Measurements from ENCODE around the gene MLLT10. TPM values are rescaled to one million over a fixed set of nuclear protein-coding genes. Genes with fewer than 3 reads are reported as not detected.

The MLLT10 gene
- total RNA-seq, 1 donor: 36.1 TPM

DNA sequence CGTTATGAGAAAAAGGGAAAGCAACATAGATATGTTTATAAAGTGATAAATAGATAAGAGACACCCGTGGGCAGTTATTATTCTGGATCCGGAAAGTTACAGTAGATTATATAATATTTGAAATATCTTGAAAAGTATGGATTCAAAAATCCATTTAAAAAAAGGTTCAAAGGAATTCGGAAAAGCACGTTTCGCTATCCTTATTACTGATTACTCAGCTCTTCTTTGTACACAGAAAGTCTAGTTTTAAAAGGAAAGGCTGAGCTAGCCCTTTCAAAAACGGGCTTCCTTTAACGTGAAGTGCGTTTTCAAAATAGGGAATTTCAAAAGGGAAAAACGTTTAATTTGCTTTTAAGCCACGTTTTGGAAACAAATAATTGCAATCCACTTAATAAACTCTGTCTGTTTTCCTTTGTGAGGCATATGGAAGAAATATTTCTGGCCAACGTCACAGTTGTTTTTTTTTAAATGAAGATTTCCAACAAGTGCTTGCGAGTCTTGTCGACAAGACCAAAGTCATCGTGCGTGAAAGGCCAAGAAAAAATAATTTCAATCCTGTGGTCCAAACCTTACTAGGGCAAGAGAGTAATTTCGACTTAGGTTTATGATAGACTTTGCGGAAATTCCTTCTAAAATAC is 6.3 kb upstream of the MLLT10 start:
- peak; percentile 62 for DNase-seq (ENCODE audit: low read depth)
- peak overlapping the region; percentile 71 for H3K4me3 ChIP-seq (ENCODE audit: low read depth, low read length)
- TF ChIP-seq, protein P1, sequence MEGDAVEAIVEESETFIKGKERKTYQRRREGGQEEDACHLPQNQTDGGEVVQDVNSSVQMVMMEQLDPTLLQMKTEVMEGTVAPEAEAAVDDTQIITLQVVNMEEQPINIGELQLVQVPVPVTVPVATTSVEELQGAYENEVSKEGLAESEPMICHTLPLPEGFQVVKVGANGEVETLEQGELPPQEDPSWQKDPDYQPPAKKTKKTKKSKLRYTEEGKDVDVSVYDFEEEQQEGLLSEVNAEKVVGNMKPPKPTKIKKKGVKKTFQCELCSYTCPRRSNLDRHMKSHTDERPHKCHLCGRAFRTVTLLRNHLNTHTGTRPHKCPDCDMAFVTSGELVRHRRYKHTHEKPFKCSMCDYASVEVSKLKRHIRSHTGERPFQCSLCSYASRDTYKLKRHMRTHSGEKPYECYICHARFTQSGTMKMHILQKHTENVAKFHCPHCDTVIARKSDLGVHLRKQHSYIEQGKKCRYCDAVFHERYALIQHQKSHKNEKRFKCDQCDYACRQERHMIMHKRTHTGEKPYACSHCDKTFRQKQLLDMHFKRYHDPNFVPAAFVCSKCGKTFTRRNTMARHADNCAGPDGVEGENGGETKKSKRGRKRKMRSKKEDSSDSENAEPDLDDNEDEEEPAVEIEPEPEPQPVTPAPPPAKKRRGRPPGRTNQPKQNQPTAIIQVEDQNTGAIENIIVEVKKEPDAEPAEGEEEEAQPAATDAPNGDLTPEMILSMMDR (IDR thresholded peaks at IDR 0.05; ENCODE audit: insufficient read depth, low read length): no peak

DNA sequence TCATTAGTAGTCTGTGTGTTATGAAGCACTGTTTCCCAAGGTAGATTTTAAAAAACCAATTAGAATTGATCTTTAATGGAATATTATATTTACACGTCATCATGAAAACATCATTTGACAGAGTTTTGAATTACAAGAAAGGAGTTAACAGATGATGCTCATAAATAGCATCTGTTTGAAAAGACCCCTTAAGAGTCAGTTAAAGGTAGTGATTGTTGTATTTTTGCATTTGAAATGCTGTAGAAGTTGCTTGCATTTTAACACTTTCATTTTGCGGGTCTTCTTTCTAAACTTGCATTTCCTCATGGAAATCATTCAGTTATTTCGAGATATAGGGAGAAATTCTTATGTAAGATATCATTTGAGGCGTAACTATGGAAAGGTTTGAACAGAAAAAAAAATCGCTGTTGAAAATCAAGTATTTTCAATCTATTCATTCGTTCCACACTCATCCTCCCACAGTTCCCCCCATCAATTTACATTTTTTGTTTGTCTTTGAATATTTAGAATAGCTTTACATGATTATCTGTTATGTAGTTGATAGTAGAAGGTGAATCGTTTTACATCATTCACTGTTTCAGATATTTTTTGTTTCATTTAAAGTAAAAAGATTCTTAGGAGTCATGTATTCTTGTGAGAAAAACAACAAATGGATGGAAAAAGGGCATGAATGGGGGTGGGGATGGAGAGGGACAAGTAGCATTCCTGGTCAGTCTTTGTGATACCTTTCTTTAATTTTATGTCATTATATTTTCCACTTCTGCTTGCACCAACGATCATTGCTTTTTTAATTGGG is 5.6 kb upstream of the MLLT10 start:
- H3K4me3 ChIP-seq (ENCODE audit: low read depth, low read length): no peak overlapping the region
- no peak for DNase-seq (ENCODE audit: low read depth)
- TF ChIP-seq, protein P1 (IDR thresholded peaks at IDR 0.05; ENCODE audit: insufficient read depth, low read length): no peak

DNA sequence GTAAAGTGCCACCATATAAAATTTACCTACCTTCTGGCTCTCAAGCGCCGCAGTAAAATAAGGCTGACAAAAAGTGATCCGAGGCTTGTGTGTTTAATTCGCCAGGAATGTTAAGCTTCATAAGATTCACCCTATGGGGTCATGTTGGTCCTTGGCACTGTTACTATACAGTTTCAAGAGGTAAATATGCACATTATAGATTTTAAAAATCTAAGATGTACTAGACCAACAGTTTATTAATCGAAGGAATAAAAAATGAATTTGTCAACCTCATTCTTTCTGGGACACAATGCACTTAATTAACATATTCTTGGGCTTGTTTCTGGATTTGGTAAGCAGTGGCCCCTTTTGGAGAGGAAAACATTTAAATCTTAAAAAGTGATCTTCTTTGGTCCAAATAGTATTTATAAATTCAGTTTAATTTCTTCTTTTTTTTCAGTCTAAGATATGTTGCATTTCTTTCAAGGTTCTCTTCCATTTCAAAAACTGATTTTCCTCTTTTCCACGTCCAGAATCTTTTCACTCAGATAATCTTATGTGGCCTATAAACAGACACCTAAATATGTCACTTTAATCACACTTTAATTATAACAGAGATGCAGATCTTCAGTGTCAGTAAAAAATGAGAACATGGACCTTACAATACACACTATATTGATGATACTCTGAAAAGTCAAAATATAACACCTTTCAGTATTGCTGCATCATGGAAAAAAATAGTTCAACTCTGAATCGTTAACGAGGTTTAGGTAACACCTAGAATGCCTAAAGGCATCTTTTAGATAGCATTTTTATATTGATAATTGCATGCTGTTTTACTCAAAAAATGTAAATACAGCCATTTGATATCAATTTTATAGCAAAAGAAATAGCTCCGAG is 4.8 kb upstream of the MLLT10 start:
- TF ChIP-seq, protein P1 (IDR thresholded peaks at IDR 0.05; ENCODE audit: insufficient read depth, low read length): no peak
- H3K4me3 ChIP-seq (ENCODE audit: low read depth, low read length): no peak overlapping the region
- DNase-seq (ENCODE audit: low read depth): no peak

DNA sequence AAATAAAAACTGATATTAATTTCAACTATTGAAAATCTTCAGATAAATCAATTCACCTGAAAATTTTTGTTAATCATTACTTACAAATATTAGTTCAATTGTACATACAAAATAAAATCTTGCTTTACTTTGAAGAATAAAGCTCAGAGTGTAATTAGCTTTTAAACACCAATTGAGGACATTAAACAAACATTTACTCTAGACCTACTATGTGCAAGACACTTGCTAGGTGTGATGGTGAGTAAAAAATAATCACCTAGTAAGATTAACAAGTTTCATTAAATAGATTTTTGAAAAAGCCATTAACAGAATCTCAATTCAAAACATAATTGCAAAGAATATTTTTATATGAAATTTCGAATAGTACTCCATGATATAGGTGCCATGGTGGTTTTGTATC is 3.9 kb upstream of the MLLT10 start:
- H3K4me3 ChIP-seq (ENCODE audit: low read depth, low read length): no peak overlapping the region
- TF ChIP-seq, protein P1 (IDR thresholded peaks at IDR 0.05; ENCODE audit: insufficient read depth, low read length): no peak
- DNase-seq (ENCODE audit: low read depth): no peak

DNA sequence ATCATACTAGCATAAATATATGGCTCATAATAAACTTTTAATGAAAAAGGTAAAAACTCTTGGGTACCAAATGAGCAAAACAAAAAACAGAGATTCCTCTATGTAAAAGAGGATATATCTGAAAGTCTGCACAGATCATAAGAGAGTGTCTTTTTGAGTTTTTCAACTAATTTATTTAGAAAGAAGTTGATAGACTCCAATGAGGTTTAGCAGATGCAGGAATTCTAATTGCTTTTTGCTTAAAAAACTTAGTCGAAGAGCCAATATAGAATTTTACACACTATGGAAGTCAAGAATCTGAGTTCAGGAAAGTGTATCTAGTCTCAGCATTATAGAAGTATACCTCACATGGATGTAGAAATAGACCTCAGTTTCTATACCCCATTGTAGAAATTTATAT is 3.4 kb upstream of the MLLT10 start:
- DNase-seq (ENCODE audit: low read depth): no peak
- H3K4me3 ChIP-seq (ENCODE audit: low read depth, low read length): no peak overlapping the region
- TF ChIP-seq, protein P1 (IDR thresholded peaks at IDR 0.05; ENCODE audit: insufficient read depth, low read length): no peak

DNA sequence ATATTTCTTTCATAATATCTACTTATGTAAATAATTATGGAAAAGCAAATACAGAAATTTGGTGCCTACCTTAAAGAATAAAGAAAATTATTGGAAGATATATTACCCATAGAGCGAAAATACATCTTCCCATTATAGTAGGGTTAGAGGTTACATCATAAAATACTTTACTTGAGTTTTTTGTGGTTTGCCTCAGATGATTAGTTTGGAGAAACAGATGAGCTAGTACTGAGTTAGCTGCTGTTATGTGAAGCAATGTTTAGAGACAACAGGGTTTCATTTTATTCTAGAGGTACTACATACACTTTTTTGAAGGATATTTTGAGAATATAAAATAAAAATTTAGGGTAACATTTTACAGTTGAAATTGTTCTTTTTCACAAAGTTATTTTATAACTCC is 2.9 kb upstream of the MLLT10 start:
- TF ChIP-seq, protein P1 (IDR thresholded peaks at IDR 0.05; ENCODE audit: insufficient read depth, low read length): no peak
- no peak for DNase-seq (ENCODE audit: low read depth)
- no peak overlapping the region for H3K4me3 ChIP-seq (ENCODE audit: low read depth, low read length)
